HCT116 (cell line): ENCODE data around the gene LRRC8B. TPM values are rescaled to one million over a fixed set of nuclear protein-coding genes. Genes with fewer than 3 reads are reported as not detected.

Experiments used
- ATAC-seq: fragments of 200-7000 bp; cut with Tn5 transposase; 2 replicates; pipeline ENCODE4 v1.9.1; 2020; ENCODE audit warnings: mild to moderate bottlenecking, moderate library complexity
- BruUV-seq: library from RNA; stranded (reverse); fragments of 400-500 nt; replicated peaks from 2 replicates; lab custom pipeline; 2021; lab: Mats Ljungman, UMichigan
- CTCF ChIA-PET: fragments of 300-600 bp; sonication (Branson Sonifier 250); formaldehyde crosslinking; loops from one replicate; lab custom pipeline; 2021; ENCODE audit warnings: antibody characterized with exemption; lab: Charles Lee
- POLR2A ChIA-PET: fragments of 300-600, 350-600 bp; sonication (Branson Sonifier 250); formaldehyde crosslinking; loops from one replicate; lab custom pipeline; 2021; ENCODE audit warnings: antibody characterized with exemption; lab: Charles Lee
- RAD21 ChIA-PET, 2 experiments: fragments of 300-600 bp; sonication (Branson Sonifier 250); formaldehyde crosslinking; loops; one replicate each; lab custom pipeline; 2023; ENCODE audit warnings: low total read pairs in 2 of 2; ENCODE audit not compliant: uncharacterized antibody in 2 of 2, unreplicated experiment in 2 of 2, low non-redundant PET in 1 of 2; lab: Charles Lee
- DNase-seq: peaks from one replicate; pipeline ENCODE4 v3.0.0-alpha.2; 2010; ENCODE audit warnings: low read depth, low spot score
- H2AFZ ChIP-seq: fragments of 200-600 bp; shearing (Covaris generic), sonication (generic); 2 replicates; pipeline ENCODE4 v1.6.1; 2017; ENCODE audit warnings: low read depth, mixed run types, mixed read lengths, antibody characterized with exemption, low read length; ENCODE audit not compliant: poor library complexity, severe bottlenecking
- H3K27ac ChIP-seq: 2 replicates; pipeline ENCODE4 v1.5.1; 2012; ENCODE audit warnings: low read depth, low read length
- H3K27me3 ChIP-seq: fragments of 200-600 bp; sonication (generic); 2 replicates; pipeline ENCODE4 v1.6.1; 2016; ENCODE audit warnings: mixed run types, low read length, mixed read lengths; ENCODE audit not compliant: insufficient read depth
- H3K36me3 ChIP-seq, 2 experiments: fragments of 200-500 bp in 1 of 2; fragments of 200-600 bp in 1 of 2; sonication (Bioruptor generic) in 1 of 2; sonication (generic) in 1 of 2; 2 replicates each; pipeline versions ENCODE4 v1.5.1 to v1.6.1; 2014 to 2016; ENCODE audit warnings: low read length in 2 of 2, inconsistent platforms in 1 of 2, mixed read lengths in 1 of 2, mixed run types in 1 of 2; ENCODE audit not compliant: insufficient read depth in 2 of 2, control insufficient read depth in 1 of 2
- H3K4me1 ChIP-seq, 2 experiments: fragments of 200-600 bp in 1 of 2; sonication (generic) in 1 of 2; 2 replicates each; pipeline versions ENCODE4 v1.5.1 to v1.6.1; 2012 to 2017; ENCODE audit warnings: low read length in 2 of 2, inconsistent platforms in 1 of 2, mild to moderate bottlenecking in 1 of 2, mixed read lengths in 1 of 2, mixed run types in 1 of 2, moderate library complexity in 1 of 2; ENCODE audit not compliant: insufficient read depth in 2 of 2, control insufficient read depth in 1 of 2
- H3K4me2 ChIP-seq: fragments of 200-600 bp; sonication (generic); 2 replicates; pipeline ENCODE4 v1.6.1; 2017; ENCODE audit warnings: mixed run types, low read length, mixed read lengths
- H3K4me3 ChIP-seq, 2 experiments: fragments of 200-600 bp in 1 of 2; sonication (generic) in 1 of 2; replicated peaks in 1 of 2; 2 replicates each; pipeline ENCODE4 v1.5.1; 2011 to 2016; ENCODE audit warnings: low read length in 2 of 2, control low read depth in 1 of 2, low read depth in 1 of 2, mild to moderate bottlenecking in 1 of 2, mixed read lengths in 1 of 2, mixed run types in 1 of 2
- H3K79me2 ChIP-seq: fragments of 200-600 bp; sonication (generic); 2 replicates; pipeline ENCODE4 v1.6.1; 2017; ENCODE audit warnings: mild to moderate bottlenecking, mixed run types, low read length, moderate library complexity, mixed read lengths; ENCODE audit not compliant: insufficient read depth
- H3K9ac ChIP-seq: fragments of 200-600 bp; sonication (generic); 2 replicates; pipeline ENCODE4 v1.6.1; 2016; ENCODE audit warnings: low read length, mixed read lengths
- H3K9me2 ChIP-seq: fragments of 200-600 bp; sonication (generic), shearing (Covaris generic); 2 replicates; pipeline ENCODE4 v1.6.1; 2017; ENCODE audit warnings: mixed run types, mild to moderate bottlenecking, moderate library complexity; ENCODE audit not compliant: insufficient read depth
- H3K9me3 ChIP-seq, 2 experiments: fragments of 200-500 bp in 1 of 2; fragments of 200-600 bp in 1 of 2; sonication (Bioruptor generic) in 1 of 2; sonication (generic) in 1 of 2; 2 replicates each; pipeline ENCODE4 v1.6.1; 2014 to 2017; ENCODE audit warnings: low read length in 2 of 2, mixed read lengths in 2 of 2, inconsistent platforms in 1 of 2, low read depth in 1 of 2, mild to moderate bottlenecking in 1 of 2, mixed run types in 1 of 2, moderate library complexity in 1 of 2; ENCODE audit not compliant: control insufficient read depth in 1 of 2, insufficient read depth in 1 of 2
- H4K20me1 ChIP-seq: fragments of 200-600 bp; sonication (generic), shearing (Covaris generic); 2 replicates; pipeline ENCODE4 v1.6.1; 2017; ENCODE audit warnings: mixed run types, mild to moderate bottlenecking, moderate library complexity; ENCODE audit not compliant: insufficient read depth
- CBX3 ChIP-seq: IDR thresholded peaks from 2 replicates; pipeline ENCODE4 v1.6.1; 2012; ENCODE audit warnings: low read depth
- ELF1 ChIP-seq: IDR thresholded peaks from 2 replicates; pipeline ENCODE4 v1.6.1; 2012; ENCODE audit warnings: low read depth, borderline replicate concordance
- EZH2 ChIP-seq: fragments of 200-600 bp; sonication (generic); IDR thresholded peaks from 2 replicates; pipeline ENCODE4 v1.6.1; 2017; ENCODE audit warnings: antibody characterized with exemption, mixed run types
- JUND ChIP-seq: IDR thresholded peaks from 2 replicates; pipeline ENCODE4 v1.6.1; 2012
- POLR2AphosphoS5 ChIP-seq: IDR thresholded peaks from 2 replicates; pipeline ENCODE4 v1.6.1; 2011; ENCODE audit warnings: mild to moderate bottlenecking, low read depth, low read length, moderate library complexity
- SIN3A ChIP-seq: IDR thresholded peaks from 2 replicates; pipeline ENCODE4 v1.6.1; 2012; ENCODE audit warnings: low read depth
- SRF ChIP-seq: IDR thresholded peaks from 2 replicates; pipeline ENCODE4 v1.6.1; 2012; ENCODE audit warnings: low read depth
- YY1 ChIP-seq: IDR thresholded peaks from 2 replicates; pipeline ENCODE4 v1.6.1; 2011; ENCODE audit warnings: low read length, low read depth, moderate library complexity, mild to moderate bottlenecking; ENCODE audit not compliant: insufficient replicate concordance; ENCODE audit errors: extremely low read depth
- ZFX ChIP-seq: fragments of 450-650 bp; IDR thresholded peaks from 2 replicates; pipeline ENCODE4 v1.6.1; 2017
- ZNF274 ChIP-seq: fragments of 200-500 bp; sonication (Bioruptor generic); IDR thresholded peaks from 2 replicates; pipeline ENCODE4 v1.6.1; 2014; ENCODE audit warnings: mild to moderate bottlenecking, low read depth, low read length, inconsistent platforms
- intact Hi-C: fragments of 100-400 bp; cut with micrococcal nuclease; formaldehyde crosslinking; loops from 2 replicates; pipeline ENCODE4 v1.10.0; 2022
- total RNA-seq: library from RNA; stranded (reverse); gene quantifications from one replicate; pipeline ENCODE4 v1.2.1, GENCODE V29; 2021; ENCODE audit not compliant: unreplicated experiment
- TF ChIP-seq, protein P1 (sequence below): IDR thresholded peaks from 2 replicates; pipeline ENCODE4 v1.6.1; 2012
- TF ChIP-seq, protein P2 (sequence below), 3 experiments: fragments of 200-600 bp in 1 of 3; sonication (generic) in 1 of 3; IDR thresholded peaks in 2 of 3; conservative IDR thresholded peaks in 1 of 3; 2 replicates each; pipeline ENCODE4 v1.5.1; 2012 to 2017; ENCODE audit warnings: low read depth in 2 of 3, low read length in 2 of 3, antibody characterized with exemption in 1 of 3, borderline replicate concordance in 1 of 3, control low read depth in 1 of 3, mild to moderate bottlenecking in 1 of 3, mixed read lengths in 1 of 3, mixed run types in 1 of 3, moderate library complexity in 1 of 3; ENCODE audit not compliant: insufficient read depth in 1 of 3

Gene LRRC8B
- total RNA-seq, 1 experiment from 2014 or later: 17.9 TPM

DNA sequence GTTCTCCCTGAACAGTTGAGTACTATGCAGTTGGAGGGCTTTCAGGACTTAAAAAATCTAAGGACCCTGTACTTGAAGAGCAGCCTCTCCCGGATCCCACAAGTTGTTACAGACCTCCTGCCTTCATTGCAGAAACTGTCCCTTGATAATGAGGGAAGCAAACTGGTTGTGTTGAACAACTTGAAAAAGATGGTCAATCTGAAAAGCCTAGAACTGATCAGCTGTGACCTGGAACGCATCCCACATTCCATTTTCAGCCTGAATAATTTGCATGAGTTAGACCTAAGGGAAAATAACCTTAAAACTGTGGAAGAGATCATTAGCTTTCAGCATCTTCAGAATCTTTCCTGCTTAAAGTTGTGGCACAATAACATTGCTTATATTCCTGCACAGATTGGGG is 59.6 kb downstream of the LRRC8B start:
- Histone ChIP-seq H3K9ac (no peak overlapping the region), H3K4me3 (no peak overlapping the region), H3K27ac (no peak overlapping the region), H3K27me3 (no peaks in the 10 kb centered on the region), H3K4me2 (no peak overlapping the region)
- intact Hi-C loops: no loop called here
- no peak for DNase-seq
- RAD21 ChIA-PET: no interaction called here
- POLR2A ChIA-PET: no interaction called here
- CTCF ChIA-PET: no interaction called here
- no peak for TF ChIP-seq SIN3A
- TF ChIP-seq ZFX: no peak
- TF ChIP-seq EZH2: no peak
- no peak for TF ChIP-seq ZNF274
- no peak for TF ChIP-seq POLR2AphosphoS5
- no peak for TF ChIP-seq JUND
- TF ChIP-seq ELF1: no peak
- TF ChIP-seq YY1: no peak
- TF ChIP-seq, protein P1, sequence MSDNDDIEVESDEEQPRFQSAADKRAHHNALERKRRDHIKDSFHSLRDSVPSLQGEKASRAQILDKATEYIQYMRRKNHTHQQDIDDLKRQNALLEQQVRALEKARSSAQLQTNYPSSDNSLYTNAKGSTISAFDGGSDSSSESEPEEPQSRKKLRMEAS: no peak
- no peak for TF ChIP-seq CBX3
- TF ChIP-seq, protein P2, sequence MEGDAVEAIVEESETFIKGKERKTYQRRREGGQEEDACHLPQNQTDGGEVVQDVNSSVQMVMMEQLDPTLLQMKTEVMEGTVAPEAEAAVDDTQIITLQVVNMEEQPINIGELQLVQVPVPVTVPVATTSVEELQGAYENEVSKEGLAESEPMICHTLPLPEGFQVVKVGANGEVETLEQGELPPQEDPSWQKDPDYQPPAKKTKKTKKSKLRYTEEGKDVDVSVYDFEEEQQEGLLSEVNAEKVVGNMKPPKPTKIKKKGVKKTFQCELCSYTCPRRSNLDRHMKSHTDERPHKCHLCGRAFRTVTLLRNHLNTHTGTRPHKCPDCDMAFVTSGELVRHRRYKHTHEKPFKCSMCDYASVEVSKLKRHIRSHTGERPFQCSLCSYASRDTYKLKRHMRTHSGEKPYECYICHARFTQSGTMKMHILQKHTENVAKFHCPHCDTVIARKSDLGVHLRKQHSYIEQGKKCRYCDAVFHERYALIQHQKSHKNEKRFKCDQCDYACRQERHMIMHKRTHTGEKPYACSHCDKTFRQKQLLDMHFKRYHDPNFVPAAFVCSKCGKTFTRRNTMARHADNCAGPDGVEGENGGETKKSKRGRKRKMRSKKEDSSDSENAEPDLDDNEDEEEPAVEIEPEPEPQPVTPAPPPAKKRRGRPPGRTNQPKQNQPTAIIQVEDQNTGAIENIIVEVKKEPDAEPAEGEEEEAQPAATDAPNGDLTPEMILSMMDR (IDR thresholded peaks at IDR 0.05 in 2 of 3, conservative IDR thresholded peaks at IDR 0.05 in 1 of 3; ENCODE audit: borderline replicate concordance in 1 of 3, insufficient read depth in 1 of 3, low read depth in 2 of 3, low read length in 2 of 3): no peak
- no peak for TF ChIP-seq SRF
- TF ChIP-seq, all 23 proteins: peak for 0
- H3K79me2 ChIP-seq: no peaks in the 10 kb centered on the region; the same call in 1 of the 2 replicates
- no peak for ATAC-seq
- H3K9me3 ChIP-seq: no peaks in the 10 kb centered on the region
- no peaks in the 10 kb centered on the region for H4K20me1 ChIP-seq
- 0 out of 4 replicates have a peak, but pooled peaks cover 0 to 3% of the 10 kb centered on the region in 2 experiments for H3K4me1 ChIP-seq
- H2AFZ ChIP-seq: no peak overlapping the region
- H3K36me3 ChIP-seq: peaks cover 9 to 19% of the 10 kb centered on the region in 2 experiments; a peak in 2 of 4 replicates
- no TSS peak for BruUV-seq
- H3K9me2 ChIP-seq: no peaks in the 10 kb centered on the region
